NCI-H526 (cell line): Measurements from ENCODE around the gene BAIAP2.

ENCODE experiments used
- DNase-seq, 2 experiments: peaks; one replicate each; lab custom pipeline; 2025; lab: John Stamatoyannopoulos, UW

BAIAP2 gene

GRCh38 chr17:81158688-81159590 is 124.0 kb downstream of the BAIAP2 start:
- no peak for DNase-seq

GRCh38 chr17:81159611-81160265 is 124.8 kb downstream of the BAIAP2 start:
- no peak for DNase-seq

- DNase-seq: no peak
Measured at GRCh38 chr17:81160306-81160705, 125.4 kb downstream of the BAIAP2 start.

- no peak for DNase-seq
Measured at GRCh38 chr17:81160747-81161453, 125.9 kb downstream of the BAIAP2 start.

DNA sequence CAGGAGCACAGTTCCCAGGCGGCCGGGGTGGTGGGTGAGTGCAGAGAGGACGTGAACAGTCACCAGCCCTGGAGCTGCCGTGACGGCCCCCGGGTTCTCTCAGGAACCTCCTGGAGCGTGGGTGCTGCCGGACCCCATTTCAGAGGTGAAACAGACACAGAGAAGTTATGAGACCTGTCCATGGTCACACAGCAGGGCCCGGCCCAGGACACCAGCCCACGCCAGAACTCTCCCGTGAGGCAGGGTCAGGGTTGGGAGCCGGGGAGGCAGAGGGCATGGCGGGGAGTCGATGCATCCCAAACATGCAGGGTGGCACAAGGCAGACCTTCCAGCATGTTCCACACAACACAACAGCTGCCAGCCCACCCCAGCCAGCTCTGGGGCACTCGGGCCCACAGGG is 126.6 kb downstream of the BAIAP2 start:
- DNase-seq: no peak

DNA sequence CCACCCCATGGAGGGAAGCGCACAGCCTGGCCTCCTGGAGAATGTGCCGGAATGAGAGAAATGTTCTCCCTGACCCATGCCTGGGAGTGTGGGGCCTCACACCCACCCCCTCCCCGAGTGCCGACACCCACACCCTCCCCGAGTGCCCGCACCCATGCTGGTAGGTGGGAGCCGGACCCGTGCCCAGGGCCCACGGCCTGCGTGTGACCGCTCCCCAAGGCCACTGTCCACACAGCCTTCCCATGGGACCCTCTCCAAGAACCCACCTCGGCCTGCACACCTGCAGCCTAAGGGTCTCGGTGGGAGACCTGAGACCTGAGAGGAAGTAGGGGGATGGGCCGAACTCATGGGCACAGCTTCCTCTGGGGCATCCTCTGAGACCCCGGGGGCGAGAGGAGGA is 127.0 kb downstream of the BAIAP2 start:
- DNase-seq: no peak

DNA sequence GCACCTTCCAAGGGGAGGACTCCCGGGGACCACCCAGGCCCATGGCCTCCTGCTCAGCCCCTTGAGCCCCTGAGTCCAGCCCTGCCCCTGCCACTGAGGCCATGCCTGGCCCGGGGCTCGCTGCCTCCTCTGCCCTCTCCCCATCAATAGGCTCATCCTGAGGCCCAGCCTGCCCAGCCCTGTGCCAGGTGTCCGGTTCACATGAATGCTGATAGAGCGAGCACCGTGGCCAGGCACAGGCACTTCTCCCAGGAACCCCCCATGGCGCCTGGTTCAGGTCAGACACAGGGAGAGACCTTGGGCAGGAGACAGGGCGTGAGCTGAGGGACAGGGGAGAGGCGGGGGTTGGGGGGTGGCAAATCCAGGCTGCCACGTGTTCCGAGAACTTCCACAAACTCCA is 127.5 kb downstream of the BAIAP2 start:
- DNase-seq: no peak

GRCh38 chr17:81163051-81163695 is 128.2 kb downstream of the BAIAP2 start:
- DNase-seq: no peak

GRCh38 chr17:81163703-81164370 is 128.9 kb downstream of the BAIAP2 start:
- no peak for DNase-seq

- peak; percentile 39 to 69 for DNase-seq
Measured at GRCh38 chr17:81164371-81165245, 129.7 kb downstream of the BAIAP2 start.

DNA sequence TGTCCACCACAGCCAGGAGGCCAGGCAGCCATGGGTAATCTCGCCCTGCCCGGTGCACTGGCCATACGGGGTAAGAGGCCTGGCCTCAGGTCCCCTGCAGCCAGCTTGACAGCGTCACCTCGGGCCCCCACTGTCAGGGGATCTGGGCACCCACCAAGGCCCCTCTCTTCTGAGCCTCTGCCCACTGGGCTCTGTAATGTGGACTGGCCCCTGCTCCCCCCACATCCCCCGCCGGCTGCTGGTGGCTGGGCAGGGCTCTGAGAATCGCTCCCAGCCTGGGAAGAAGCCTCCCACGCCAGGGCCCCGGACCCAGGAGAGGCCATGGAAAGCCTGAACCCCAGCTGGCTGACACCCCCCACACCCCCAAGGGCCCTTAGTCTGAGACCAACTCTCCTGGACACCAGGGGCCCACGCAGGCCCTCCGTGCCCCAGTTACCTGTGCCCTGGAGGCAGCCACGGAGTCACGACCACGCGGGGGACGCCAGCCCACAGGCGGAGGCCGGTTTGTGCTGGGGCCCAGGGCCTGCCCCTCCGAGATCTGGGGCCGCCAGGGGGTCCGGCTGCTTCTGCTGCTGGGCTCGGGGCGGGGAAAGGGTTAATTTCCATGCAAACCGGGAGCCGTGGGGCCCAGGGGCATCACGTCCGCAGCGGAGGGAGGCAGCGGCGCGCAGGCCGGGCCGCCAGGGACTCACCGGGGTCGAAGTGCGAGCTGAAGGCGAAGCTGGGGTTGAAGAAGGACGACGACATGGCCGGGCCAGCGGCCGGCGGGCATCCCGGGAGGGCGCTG is 130.5 kb downstream of the BAIAP2 start, which contains the start of gene PVALEF:
Gene PVALEF, plus strand, starts transcription at position 262 of the 787 bp plus-strand sequence. CDS start 15,720 bp downstream, outside the sequence.
- DNase-seq: peak; percentile 23 to 85

DNA sequence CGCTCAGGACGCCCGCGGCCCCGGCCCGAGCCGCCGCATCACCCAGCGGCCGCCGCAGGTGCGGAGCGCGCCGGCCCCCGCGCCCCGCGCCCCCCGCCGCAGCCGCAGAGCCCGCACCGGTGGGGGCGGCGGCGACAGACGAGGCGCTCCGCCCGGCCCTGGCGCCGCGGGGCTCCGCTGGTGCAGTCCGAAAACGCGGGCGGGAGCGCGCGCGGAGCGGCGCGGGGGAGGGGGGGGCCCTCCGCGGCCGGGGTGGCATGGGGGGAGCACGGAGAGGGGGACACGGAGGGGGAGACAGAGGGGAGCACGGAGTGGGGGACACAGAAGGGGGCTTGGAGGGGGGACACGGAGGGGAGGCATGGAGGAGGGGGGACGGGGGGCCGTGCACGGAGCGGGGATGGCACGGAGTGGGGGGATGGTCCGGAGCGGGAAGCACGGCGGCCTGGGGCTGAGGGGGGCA is 131.1 kb downstream of the BAIAP2 start, which contains the start of gene AATK:
Gene AATK, minus strand, starts transcription at position 189 of the 460 bp plus-strand sequence. CDS start 229 bp downstream, outside the sequence.
- DNase-seq: peak in 1 of 2 experiments; percentile 78
